ENCODE measurements around the gene NCK1.

NCK1 gene

DNA sequence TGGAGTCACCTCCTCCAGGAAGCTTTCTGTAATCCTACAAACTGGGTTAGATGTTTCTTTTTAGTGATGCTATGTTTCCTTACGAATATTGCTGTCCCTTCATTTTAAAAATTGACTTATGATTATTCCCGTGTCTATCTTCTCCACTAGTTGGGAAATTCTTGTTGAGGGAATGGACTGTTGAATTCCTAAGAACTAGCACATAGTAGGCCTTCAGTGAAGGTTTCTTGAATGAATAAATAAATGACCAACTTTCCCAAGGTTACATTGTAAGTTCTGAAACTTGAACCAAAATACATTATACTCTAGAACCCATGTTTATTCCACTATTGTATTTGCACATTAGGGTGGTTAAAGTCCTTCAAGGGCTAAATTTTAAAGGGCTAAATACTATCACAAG is 95.0 kb downstream of the NCK1 start:
- no peaks in the 10 kb centered on the region for H3K9me3 ChIP-seq (ENCODE audit: low read length)
- H3K4me2 ChIP-seq (ENCODE audit: low read length) = no peak overlapping the region
- no peaks in the 10 kb centered on the region for H3F3A ChIP-seq (ENCODE audit: insufficient read depth, low read length)
- H3K9me2 ChIP-seq (ENCODE audit: low read depth, low read length) = no peaks in the 10 kb centered on the region
- no peak overlapping the region for H3K27ac ChIP-seq (ENCODE audit: low read depth, low read length, poor library complexity, severe bottlenecking)
- H3K79me2 ChIP-seq (ENCODE audit: insufficient read depth, low read length) = no peaks in the 10 kb centered on the region
- TF ChIP-seq EZH2 (IDR thresholded peaks at IDR 0.05; ENCODE audit: borderline replicate concordance, low read length) = no peak
- no peak for TF ChIP-seq CTCF (IDR thresholded peaks at IDR 0.05; ENCODE audit: low read length)
- H2AFZ ChIP-seq (ENCODE audit: low read length) = no peak overlapping the region
- no peaks in the 10 kb centered on the region for H4K20me1 ChIP-seq (ENCODE audit: insufficient read depth, low read length)
- H3K36me3 ChIP-seq (ENCODE audit: insufficient read depth, low read length) = peaks cover under 1% of the 10 kb centered on the region; the same call in 1 of the 2 replicates
- H3K9ac ChIP-seq (ENCODE audit: low read length) = no peak overlapping the region
- H3K27me3 ChIP-seq (ENCODE audit: insufficient read depth, low read length) = no peaks in the 10 kb centered on the region
- H3K4me3 ChIP-seq (ENCODE audit: low read depth, low read length, poor library complexity, severe bottlenecking) = no peak overlapping the region
- H3K4me1 ChIP-seq (ENCODE audit: insufficient read depth, low read length, severe bottlenecking) = no peaks in the 10 kb centered on the region

GRCh38 chr3:136957751-136958288 is 95.8 kb downstream of the NCK1 start, which contains the start of gene IL20RB:
Gene IL20RB, plus strand, starts transcription at chr3:136957983. Its CDS starts 131 bp downstream, at chr3:136958114.
- H3K4me3 ChIP-seq (ENCODE audit: low read depth, low read length, poor library complexity, severe bottlenecking) = no peak within 1 kb of the TSS
- H3K9me3 ChIP-seq (ENCODE audit: low read length) = no peaks in the 10 kb centered on the region
- TF ChIP-seq EZH2 (IDR thresholded peaks at IDR 0.05; ENCODE audit: borderline replicate concordance, low read length) (no peak), CTCF (IDR thresholded peaks at IDR 0.05; ENCODE audit: low read length) (no peak)
- no peak within 1 kb of the TSS for H3K27ac ChIP-seq (ENCODE audit: low read depth, low read length, poor library complexity, severe bottlenecking)
- no peaks in the 10 kb centered on the region for H4K20me1 ChIP-seq (ENCODE audit: insufficient read depth, low read length)
- no peak within 1 kb of the TSS for H3K4me2 ChIP-seq (ENCODE audit: low read length)
- H3K79me2 ChIP-seq (ENCODE audit: insufficient read depth, low read length) = no peaks in the 10 kb centered on the region
- H2AFZ ChIP-seq (ENCODE audit: low read length) = no peak within 1 kb of the TSS
- H3K9me2 ChIP-seq (ENCODE audit: low read depth, low read length) = no peaks in the 10 kb centered on the region
- H3K27me3 ChIP-seq (ENCODE audit: insufficient read depth, low read length) = no peaks in the 10 kb centered on the region
- no peaks in the 10 kb centered on the region; the same call in 1 of the 2 replicates for H3K36me3 ChIP-seq (ENCODE audit: insufficient read depth, low read length)
- no peak within 1 kb of the TSS for H3K9ac ChIP-seq (ENCODE audit: low read length)
- no peaks in the 10 kb centered on the region for H3K4me1 ChIP-seq (ENCODE audit: insufficient read depth, low read length, severe bottlenecking)
- H3F3A ChIP-seq (ENCODE audit: insufficient read depth, low read length) = no peaks in the 10 kb centered on the region

GRCh38 chr3:136958939-136959338 is 96.9 kb downstream of the NCK1 start:
- no peaks in the 10 kb centered on the region for H3K9me2 ChIP-seq (ENCODE audit: low read depth, low read length)
- no peaks in the 10 kb centered on the region for H3K4me1 ChIP-seq (ENCODE audit: insufficient read depth, low read length, severe bottlenecking)
- no peaks in the 10 kb centered on the region for H3F3A ChIP-seq (ENCODE audit: insufficient read depth, low read length)
- H3K4me2 ChIP-seq (ENCODE audit: low read length) = no peak overlapping the region
- H3K9ac ChIP-seq (ENCODE audit: low read length) = no peak overlapping the region
- no peak overlapping the region for H2AFZ ChIP-seq (ENCODE audit: low read length)
- H3K36me3 ChIP-seq (ENCODE audit: insufficient read depth, low read length) = no peaks in the 10 kb centered on the region
- no peaks in the 10 kb centered on the region for H3K27me3 ChIP-seq (ENCODE audit: insufficient read depth, low read length)
- H3K27ac ChIP-seq (ENCODE audit: low read depth, low read length, poor library complexity, severe bottlenecking) = no peak overlapping the region
- no peaks in the 10 kb centered on the region for H4K20me1 ChIP-seq (ENCODE audit: insufficient read depth, low read length)
- no peaks in the 10 kb centered on the region for H3K79me2 ChIP-seq (ENCODE audit: insufficient read depth, low read length)
- H3K4me3 ChIP-seq (ENCODE audit: low read depth, low read length, poor library complexity, severe bottlenecking) = no peak overlapping the region
- no peak for TF ChIP-seq EZH2 (IDR thresholded peaks at IDR 0.05; ENCODE audit: borderline replicate concordance, low read length)
- TF ChIP-seq CTCF (IDR thresholded peaks at IDR 0.05; ENCODE audit: low read length) = no peak
- H3K9me3 ChIP-seq (ENCODE audit: low read length) = no peaks in the 10 kb centered on the region
